Activated CD8-positive, alpha-beta T cell treated with anti-CD3 and anti-CD28 coated beads for 36 hours (primary cell): ENCODE data around the gene NDFIP2. TPM values are rescaled to one million over a fixed set of nuclear protein-coding genes. Genes with fewer than 3 reads are reported as not detected.

Experiments used
- ATAC-seq: fragments of 200-7000 bp; cut with Tn5 transposase; one replicate; pipeline ENCODE4 v1.10.0; 2021; ENCODE audit warnings: mild to moderate bottlenecking, moderate library complexity
- CTCF ChIA-PET: fragments of 350-600 bp; sonication (Branson Sonifier 250); formaldehyde crosslinking; loops from one replicate; lab custom pipeline; 2021; ENCODE audit warnings: antibody characterized with exemption; lab: Charles Lee
- POLR2A ChIA-PET: fragments of 350-600 bp; sonication (Branson Sonifier 250); formaldehyde crosslinking; loops from one replicate; lab custom pipeline; 2021; ENCODE audit warnings: antibody characterized with exemption; lab: Charles Lee
- DNase-seq: peaks from one replicate; pipeline ENCODE4 v3.0.0-alpha.2; 2020
- H3K27ac Mint-ChIP-seq: one replicate; pipeline ENCODE4 v1.8.0; 2021; ENCODE audit warnings: mild to moderate bottlenecking, mixed read lengths
- H3K27me3 Mint-ChIP-seq: one replicate; pipeline ENCODE4 v1.8.0; 2021; ENCODE audit warnings: mixed read lengths
- H3K36me3 Mint-ChIP-seq: one replicate; pipeline ENCODE4 v1.8.0; 2021; ENCODE audit warnings: low read depth, mixed read lengths
- H3K4me1 Mint-ChIP-seq: one replicate; pipeline ENCODE4 v1.8.0; 2021; ENCODE audit warnings: low read depth, mixed read lengths
- H3K4me3 Mint-ChIP-seq: one replicate; pipeline ENCODE4 v1.8.0; 2021; ENCODE audit warnings: mild to moderate bottlenecking, moderate library complexity, mixed read lengths
- H3K9me3 Mint-ChIP-seq: one replicate; pipeline ENCODE4 v1.8.0; 2021; ENCODE audit warnings: mixed read lengths
- intact Hi-C: fragments of 100-400 bp; cut with micrococcal nuclease; formaldehyde crosslinking; loops from one replicate; pipeline ENCODE4 v1.10.0; 2022
- total RNA-seq, 2 experiments: library from RNA; stranded (reverse); gene quantifications; one replicate each; pipeline ENCODE4 v1.2.3, GENCODE V29; 2021
- TF ChIP-seq, protein P1 (sequence below): fragments of 200-600 bp; IDR thresholded peaks from one replicate; pipeline ENCODE4 v1.8.0; 2022; ENCODE audit warnings: antibody characterized with exemption, mild to moderate bottlenecking

The NDFIP2 gene
- total RNA-seq, 2 experiments from 2014 or later: 67.4 to 69.1 TPM

DNA sequence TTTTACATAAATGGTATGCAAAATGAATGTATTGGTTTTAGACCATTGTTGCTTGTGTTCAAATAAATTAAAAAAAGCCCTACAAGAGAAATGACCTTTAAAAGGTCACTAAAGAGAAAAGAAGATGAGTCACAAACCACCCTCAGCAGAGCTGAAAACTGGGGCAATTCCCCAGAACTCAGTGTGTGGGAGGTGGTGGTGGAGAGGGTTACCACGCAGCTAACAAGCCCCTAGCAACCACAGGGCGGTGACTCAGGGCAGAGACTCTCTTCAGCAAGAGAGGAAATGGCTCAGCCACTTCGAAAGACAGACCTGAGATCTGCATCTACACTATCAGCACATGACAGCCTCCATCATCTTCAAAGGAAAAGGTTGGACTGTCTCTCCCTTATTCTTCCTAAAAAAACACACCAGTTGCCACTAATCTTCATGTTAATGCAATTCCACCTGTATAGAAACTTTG lies 29.4 kb upstream of the NDFIP2 start:
- Mint-ChIP-seq H3K36me3 (no peaks in the 10 kb centered on the region), H3K9me3 (no peaks in the 10 kb centered on the region), H3K4me1 (peaks cover 66% of the 10 kb centered on the region), H3K4me3 (peak overlapping the region; percentile 69), H3K27me3 (no peaks in the 10 kb centered on the region), H3K27ac (peak overlapping the region; percentile 94)
- intact Hi-C loops: loop anchor here (1.0 to 2.0 kb wide), 2 partner anchors 29 to 45 kb away; partner anchors contain the start of gene RBM26
- ATAC-seq (peak; percentile 96), DNase-seq (peak; percentile 98)
- TF ChIP-seq, protein P1, sequence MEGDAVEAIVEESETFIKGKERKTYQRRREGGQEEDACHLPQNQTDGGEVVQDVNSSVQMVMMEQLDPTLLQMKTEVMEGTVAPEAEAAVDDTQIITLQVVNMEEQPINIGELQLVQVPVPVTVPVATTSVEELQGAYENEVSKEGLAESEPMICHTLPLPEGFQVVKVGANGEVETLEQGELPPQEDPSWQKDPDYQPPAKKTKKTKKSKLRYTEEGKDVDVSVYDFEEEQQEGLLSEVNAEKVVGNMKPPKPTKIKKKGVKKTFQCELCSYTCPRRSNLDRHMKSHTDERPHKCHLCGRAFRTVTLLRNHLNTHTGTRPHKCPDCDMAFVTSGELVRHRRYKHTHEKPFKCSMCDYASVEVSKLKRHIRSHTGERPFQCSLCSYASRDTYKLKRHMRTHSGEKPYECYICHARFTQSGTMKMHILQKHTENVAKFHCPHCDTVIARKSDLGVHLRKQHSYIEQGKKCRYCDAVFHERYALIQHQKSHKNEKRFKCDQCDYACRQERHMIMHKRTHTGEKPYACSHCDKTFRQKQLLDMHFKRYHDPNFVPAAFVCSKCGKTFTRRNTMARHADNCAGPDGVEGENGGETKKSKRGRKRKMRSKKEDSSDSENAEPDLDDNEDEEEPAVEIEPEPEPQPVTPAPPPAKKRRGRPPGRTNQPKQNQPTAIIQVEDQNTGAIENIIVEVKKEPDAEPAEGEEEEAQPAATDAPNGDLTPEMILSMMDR: no peak
- ChIA-PET POLR2A (interaction anchor here (0.7 to 1.8 kb wide), 5 partner anchors 11 to 47 kb away, joined by 3 to 13 read pairs (median 4); partner anchors contain the start of gene NDFIP2), CTCF (interaction anchor here (1.5 to 2.6 kb wide), 3 partner anchors 27 to 50 kb away, joined by 3 to 9 read pairs (median 3); partner anchors contain the start of gene NDFIP2)

DNA sequence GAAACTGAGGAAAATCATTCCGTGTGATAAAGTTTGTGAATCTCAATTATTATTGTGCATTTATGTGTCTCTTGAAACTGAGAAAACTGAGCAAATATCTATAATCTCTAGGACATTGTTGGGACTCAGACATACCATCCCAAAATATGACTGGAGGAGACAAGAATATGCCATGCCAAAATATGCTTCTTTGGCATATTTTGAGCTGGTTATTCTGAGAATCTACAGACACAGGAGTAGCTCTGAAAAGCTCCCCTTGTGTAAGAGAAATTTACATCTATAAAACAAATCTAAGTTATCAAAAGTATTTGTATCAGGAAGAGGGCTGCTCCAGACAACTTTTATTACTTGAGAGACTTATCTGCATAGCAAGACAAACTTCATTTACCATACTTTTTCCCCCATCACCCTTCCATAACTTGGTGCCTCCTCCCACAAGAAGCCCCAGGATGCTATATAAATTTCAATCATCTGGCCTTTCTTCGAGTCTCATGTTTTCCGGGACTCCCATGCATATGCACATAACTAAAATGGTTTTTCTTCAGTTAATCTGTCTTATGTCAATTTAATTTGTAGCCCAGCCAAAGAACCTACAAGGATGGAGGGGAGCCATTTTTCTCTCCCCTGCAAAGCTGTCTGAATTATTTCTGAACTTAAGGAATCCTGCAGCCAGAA lies 28.6 kb upstream of the NDFIP2 start:
- H3K27ac Mint-ChIP-seq: peak overlapping the region; percentile 94
- TF ChIP-seq, protein P1: no peak
- H3K36me3 Mint-ChIP-seq: no peaks in the 10 kb centered on the region
- peak overlapping the region; percentile 69 for H3K4me3 Mint-ChIP-seq
- no peaks in the 10 kb centered on the region for H3K9me3 Mint-ChIP-seq
- intact Hi-C loops: no loop called here
- H3K27me3 Mint-ChIP-seq: no peaks in the 10 kb centered on the region
- ChIA-PET CTCF (interaction anchor here (1.5 to 2.6 kb wide), 3 partner anchors 28 to 49 kb away, joined by 3 to 9 read pairs (median 3); partner anchors contain the start of gene NDFIP2), POLR2A (interaction anchor here (1.0 to 1.8 kb wide), 4 partner anchors 11 to 48 kb away, joined by 3 to 13 read pairs (median 4); partner anchors contain the start of gene NDFIP2)
- peaks cover 66% of the 10 kb centered on the region for H3K4me1 Mint-ChIP-seq
- DNase-seq: no peak
- no peak for ATAC-seq

DNA sequence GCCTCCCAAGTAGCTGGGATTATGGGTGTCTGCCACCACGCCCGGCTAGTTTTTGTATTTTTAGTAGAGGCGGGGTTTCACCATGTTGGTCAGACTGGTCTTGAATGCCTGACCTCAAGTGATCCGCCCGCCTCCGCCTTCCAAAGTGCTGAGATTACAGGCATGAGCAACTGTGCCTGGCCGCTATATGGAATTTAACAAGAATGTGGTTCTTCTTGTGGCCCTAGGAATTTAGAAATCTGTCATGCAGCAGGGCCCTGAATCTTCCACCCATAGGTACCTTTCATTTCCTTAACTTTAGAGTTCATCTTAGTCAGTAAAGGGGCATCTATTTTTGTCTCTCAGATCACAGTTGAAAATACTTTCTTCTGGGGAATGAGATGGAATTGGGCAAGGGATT lies 25.6 kb upstream of the NDFIP2 start:
- H3K27ac Mint-ChIP-seq: no peak overlapping the region
- H3K4me3 Mint-ChIP-seq: no peak overlapping the region
- H3K9me3 Mint-ChIP-seq: no peaks in the 10 kb centered on the region
- no peaks in the 10 kb centered on the region for H3K36me3 Mint-ChIP-seq
- ChIA-PET POLR2A (interaction anchor here (0.9 to 1.7 kb wide), 3 partner anchors 23 to 50 kb away, joined by 3 to 4 read pairs (median 3); no protein-coding TSS in a partner anchor), CTCF (interaction anchor here (1.1 to 3.6 kb wide), 3 partner anchors 23 to 31 kb away, joined by 6 to 10 read pairs (median 7); partner anchors contain the start of gene NDFIP2)
- H3K27me3 Mint-ChIP-seq: no peaks in the 10 kb centered on the region
- intact Hi-C loops: no loop called here
- no peak for DNase-seq
- TF ChIP-seq, protein P1: no peak
- ATAC-seq: no peak
- H3K4me1 Mint-ChIP-seq: peaks cover 47% of the 10 kb centered on the region

DNA sequence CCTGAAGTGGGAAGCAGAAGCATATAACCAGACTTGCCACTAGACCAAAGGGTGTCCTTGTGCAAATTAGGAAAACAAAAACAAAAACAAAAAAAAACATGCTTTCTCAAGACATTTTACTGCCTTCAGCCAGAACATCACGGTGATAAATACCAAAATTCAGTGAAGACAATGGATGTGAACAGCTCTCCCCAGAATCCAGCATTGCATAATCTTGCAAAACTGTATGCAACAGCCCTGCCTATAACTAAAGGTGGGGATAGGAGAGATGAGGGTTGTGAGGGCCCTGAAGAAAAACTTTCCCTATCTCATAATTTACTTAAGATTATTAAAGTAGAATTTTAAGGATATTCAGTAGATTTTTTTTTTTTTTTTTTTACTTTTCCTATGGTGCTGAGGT lies 24.9 kb upstream of the NDFIP2 start:
- Mint-ChIP-seq H3K27ac (no peak overlapping the region), H3K4me1 (peaks cover 44% of the 10 kb centered on the region), H3K27me3 (no peaks in the 10 kb centered on the region), H3K36me3 (no peaks in the 10 kb centered on the region), H3K4me3 (no peak overlapping the region), H3K9me3 (no peaks in the 10 kb centered on the region)
- ChIA-PET CTCF (interaction anchor here (3.4 to 5.1 kb wide), 3 partner anchors 22 to 32 kb away, joined by 7 to 28 read pairs (median 10); partner anchors contain the start of gene NDFIP2), POLR2A (interaction anchor here (0.6 to 1.7 kb wide), 4 partner anchors 14 to 50 kb away, joined by 3 to 4 read pairs (median 3); partner anchors contain the start of gene RBM26)
- intact Hi-C loops: no loop called here
- no peak for ATAC-seq
- TF ChIP-seq, protein P1: no peak
- DNase-seq: no peak
